Measurements from ENCODE around the gene HES4.
A peak's percentile ranks its signal among the peaks of the same experiment; 100 is the strongest.
"Not testable (repeated sequence)": the region's sequence is repeated elsewhere in the genome, so short reads cannot be mapped to it uniquely, and the experiment has no call there.

HES4 gene

GRCh38 chr1:1014799-1015681 is 15.1 kb upstream of the HES4 start:
- no peak overlapping the region for H2AFZ ChIP-seq (ENCODE audit: low read length)
- H3K27ac ChIP-seq (ENCODE audit: low read length), result no peak overlapping the region
- no peak overlapping the region for H3K4me3 ChIP-seq (ENCODE audit: low read length)

GRCh38 chr1:1013922-1014648 is 14.2 kb upstream of the HES4 start:
- Histone ChIP-seq H4K20me1 (ENCODE audit: insufficient read depth, low read length) (no peaks in the 10 kb centered on the region), H3K27ac (ENCODE audit: low read length) (no peak overlapping the region), H3K4me2 (ENCODE audit: low read depth, low read length) (peak overlapping the region; percentile 99), H2AFZ (ENCODE audit: low read length) (peak overlapping the region; percentile 93), H3K36me3 (replicated peaks; ENCODE audit: insufficient read depth, low read length) (no peaks in the 10 kb centered on the region), H3K4me1 (ENCODE audit: low read length) (peaks cover 8% of the 10 kb centered on the region), H3K9me3 (replicated peaks; ENCODE audit: insufficient read depth, low read length) (no peaks in the 10 kb centered on the region; the same call in 1 of the 2 replicates), H3K79me2 (ENCODE audit: low read length) (no peaks in the 10 kb centered on the region), H3K9me2 (replicated peaks; ENCODE audit: insufficient read depth, low read length) (no peaks in the 10 kb centered on the region), H3K4me3 (ENCODE audit: low read length) (peak overlapping the region; percentile 77), H3K9ac (ENCODE audit: low read length) (peak overlapping the region; percentile 42), H3F3A (ENCODE audit: insufficient read depth, low read length) (no peaks in the 10 kb centered on the region), H3K27me3 (replicated peaks; ENCODE audit: insufficient read depth, low read length) (peaks cover 29% of the 10 kb centered on the region)
- no peak for DNase-seq
- TF ChIP-seq EZH2phosphoT487 (IDR thresholded peaks at IDR 0.05; ENCODE audit: low read length) (no peak), CTCF (IDR thresholded peaks at IDR 0.05; ENCODE audit: low read length) (no peak), EZH2 (optimal IDR thresholded peaks at IDR 0.05; ENCODE audit: low read depth, low read length) (no peak)

More at GRCh38 chr1:1014799-1015681, 15.1 kb upstream of the HES4 start:
- Histone ChIP-seq H3K9ac (ENCODE audit: low read length) (no peak overlapping the region), H3K4me1 (ENCODE audit: low read length) (peaks cover 8% of the 10 kb centered on the region), H3F3A (ENCODE audit: insufficient read depth, low read length) (no peaks in the 10 kb centered on the region), H3K36me3 (replicated peaks; ENCODE audit: insufficient read depth, low read length) (no peaks in the 10 kb centered on the region), H3K9me2 (replicated peaks; ENCODE audit: insufficient read depth, low read length) (no peaks in the 10 kb centered on the region), H4K20me1 (ENCODE audit: insufficient read depth, low read length) (no peaks in the 10 kb centered on the region), H3K79me2 (ENCODE audit: low read length) (no peaks in the 10 kb centered on the region), H3K27me3 (replicated peaks; ENCODE audit: insufficient read depth, low read length) (peaks cover 23% of the 10 kb centered on the region), H3K4me2 (ENCODE audit: low read depth, low read length) (no peak overlapping the region), H3K9me3 (replicated peaks; ENCODE audit: insufficient read depth, low read length) (no peaks in the 10 kb centered on the region; the same call in 1 of the 2 replicates)
- DNase-seq, result no peak
- TF ChIP-seq EZH2phosphoT487 (IDR thresholded peaks at IDR 0.05; ENCODE audit: low read length) (no peak), CTCF (IDR thresholded peaks at IDR 0.05; ENCODE audit: low read length) (peak; percentile 18; the same call in 1 of the 2 replicates), EZH2 (optimal IDR thresholded peaks at IDR 0.05; ENCODE audit: low read depth, low read length) (no peak)

- Histone ChIP-seq H3K27me3 (replicated peaks; ENCODE audit: insufficient read depth, low read length) (peaks cover 37% of the 10 kb centered on the region), H3K4me1 (ENCODE audit: low read length) (peaks cover 8% of the 10 kb centered on the region), H3K9ac (ENCODE audit: low read length) (peak within 1 kb of the TSS; percentile 42), H4K20me1 (ENCODE audit: insufficient read depth, low read length) (no peaks in the 10 kb centered on the region), H3K9me3 (replicated peaks; ENCODE audit: insufficient read depth, low read length) (no peaks in the 10 kb centered on the region; the same call in 1 of the 2 replicates), H3F3A (ENCODE audit: insufficient read depth, low read length) (no peaks in the 10 kb centered on the region), H3K79me2 (ENCODE audit: low read length) (no peaks in the 10 kb centered on the region), H2AFZ (ENCODE audit: low read length) (peak within 1 kb of the TSS; percentile 93), H3K4me2 (ENCODE audit: low read depth, low read length) (peak within 1 kb of the TSS; percentile 99), H3K27ac (ENCODE audit: low read length) (peak within 1 kb of the TSS; percentile 20; the same call in 1 of the 2 replicates), H3K9me2 (replicated peaks; ENCODE audit: insufficient read depth, low read length) (no peaks in the 10 kb centered on the region), H3K4me3 (ENCODE audit: low read length) (peak within 1 kb of the TSS; percentile 77), H3K36me3 (replicated peaks; ENCODE audit: insufficient read depth, low read length) (no peaks in the 10 kb centered on the region)
- TF ChIP-seq EZH2 (optimal IDR thresholded peaks at IDR 0.05; ENCODE audit: low read depth, low read length) (no peak), CTCF (IDR thresholded peaks at IDR 0.05; ENCODE audit: low read length) (no peak), EZH2phosphoT487 (IDR thresholded peaks at IDR 0.05; ENCODE audit: low read length) (no peak)
- peak; percentile 92 for DNase-seq
Measured at GRCh38 chr1:1013105-1013921, 13.4 kb upstream of the HES4 start, which contains the start of gene ISG15. Gene ISG15 (plus strand): TSS chr1:1013497. CDS start chr1:1013574, 77 bp downstream.

GRCh38 chr1:1012736-1013104 is 12.8 kb upstream of the HES4 start:
- peak overlapping the region; percentile 99; the same call in 1 of the 2 replicates for H3K4me2 ChIP-seq (ENCODE audit: low read depth, low read length)
- not testable (repeated sequence) for H3K27ac ChIP-seq (ENCODE audit: low read length); H4K20me1 ChIP-seq (ENCODE audit: insufficient read depth, low read length); H3K79me2 ChIP-seq (ENCODE audit: low read length); H3K9me2 ChIP-seq (replicated peaks; ENCODE audit: insufficient read depth, low read length); H3K36me3 ChIP-seq (replicated peaks; ENCODE audit: insufficient read depth, low read length); H3F3A ChIP-seq (ENCODE audit: insufficient read depth, low read length); DNase-seq; H3K9me3 ChIP-seq (replicated peaks; ENCODE audit: insufficient read depth, low read length); H3K4me1 ChIP-seq (ENCODE audit: low read length)
- H3K9ac ChIP-seq (ENCODE audit: low read length), result peak overlapping the region; percentile 42
- peak overlapping the region; percentile 93 for H2AFZ ChIP-seq (ENCODE audit: low read length)
- H3K4me3 ChIP-seq (ENCODE audit: low read length), result peak overlapping the region; percentile 77
- peaks cover 42% of the 10 kb centered on the region for H3K27me3 ChIP-seq (replicated peaks; ENCODE audit: insufficient read depth, low read length)

Measured in MM.1S (cell line).